SHP77 (cell line): ENCODE data around the gene XPC.
A peak's percentile ranks its signal among the peaks of the same experiment; 100 is the strongest.
"Not testable (repeated sequence)": the region's sequence is repeated elsewhere in the genome, so short reads cannot be mapped to it uniquely, and the experiment has no call there.

ENCODE experiments used
- DNase-seq, 2 experiments: peaks; one replicate each; lab custom pipeline; 2025; lab: John Stamatoyannopoulos, UW

The XPC gene

DNA sequence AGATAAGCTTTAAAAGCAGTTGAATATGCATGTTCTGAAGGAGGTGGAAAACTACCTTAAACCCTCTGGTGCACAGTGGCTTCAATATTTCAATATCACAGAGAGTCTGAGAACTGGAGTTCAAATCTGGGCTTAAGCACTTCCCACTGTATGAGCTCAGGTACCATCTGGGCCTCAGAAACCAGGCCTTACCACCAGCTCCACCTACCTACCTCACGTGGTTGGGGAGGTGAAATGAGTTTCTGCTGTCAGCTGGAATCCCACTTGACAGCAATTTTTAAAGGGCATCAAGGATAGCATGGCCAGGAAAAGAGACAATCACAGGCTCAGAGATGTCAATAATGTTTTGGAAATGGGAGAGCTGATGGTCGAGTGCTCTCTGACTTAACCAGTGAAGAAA is 58.8 kb downstream of the XPC start:
- DNase-seq = no peak

DNA sequence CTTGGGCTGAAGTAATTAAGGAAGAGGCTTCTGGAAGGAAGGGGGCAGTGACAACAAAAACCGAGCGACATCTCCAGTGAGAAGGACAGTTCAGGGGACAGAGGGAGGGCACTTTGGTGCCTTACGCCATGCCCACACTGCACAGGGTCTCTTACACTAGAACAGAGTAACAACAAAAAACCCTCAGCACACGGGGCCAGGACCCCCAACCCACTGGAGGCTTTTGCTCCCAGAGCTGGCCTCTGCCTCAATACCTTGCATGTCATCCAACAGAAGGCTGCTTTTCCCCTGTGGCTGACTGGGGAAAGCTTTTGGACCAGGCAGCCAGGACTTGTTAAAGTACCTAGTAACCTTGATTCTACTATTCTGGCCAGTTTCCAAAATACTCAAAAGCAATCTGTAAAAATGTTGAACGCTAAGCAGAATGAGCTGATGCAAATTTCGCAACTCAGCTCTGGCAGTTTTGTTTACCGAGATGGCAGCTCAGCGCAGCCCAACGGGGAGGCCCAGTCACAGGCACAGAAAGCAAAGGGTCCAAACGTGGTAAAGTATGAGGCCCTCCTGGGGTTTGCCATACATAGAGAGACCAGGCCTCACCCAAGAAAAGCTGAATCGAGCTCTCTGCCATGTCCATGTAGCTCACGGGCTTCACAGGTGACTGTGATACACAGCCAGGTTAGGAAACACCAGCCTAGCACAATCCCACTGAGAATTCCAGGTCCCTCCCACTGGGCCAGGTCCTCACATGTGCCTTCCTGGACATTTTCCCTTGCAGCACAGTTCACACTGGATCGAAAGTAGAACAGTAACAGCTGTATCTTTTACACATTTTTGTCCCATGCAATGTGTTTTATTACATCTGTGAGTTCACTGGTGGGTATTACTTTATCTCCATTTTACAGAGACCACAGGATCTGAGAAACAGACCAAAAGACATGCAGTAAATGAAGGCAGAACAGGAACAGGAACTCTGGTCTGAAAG is 59.7 kb downstream of the XPC start:
- peak in 1 of 2 experiments; percentile 13 for DNase-seq

DNA sequence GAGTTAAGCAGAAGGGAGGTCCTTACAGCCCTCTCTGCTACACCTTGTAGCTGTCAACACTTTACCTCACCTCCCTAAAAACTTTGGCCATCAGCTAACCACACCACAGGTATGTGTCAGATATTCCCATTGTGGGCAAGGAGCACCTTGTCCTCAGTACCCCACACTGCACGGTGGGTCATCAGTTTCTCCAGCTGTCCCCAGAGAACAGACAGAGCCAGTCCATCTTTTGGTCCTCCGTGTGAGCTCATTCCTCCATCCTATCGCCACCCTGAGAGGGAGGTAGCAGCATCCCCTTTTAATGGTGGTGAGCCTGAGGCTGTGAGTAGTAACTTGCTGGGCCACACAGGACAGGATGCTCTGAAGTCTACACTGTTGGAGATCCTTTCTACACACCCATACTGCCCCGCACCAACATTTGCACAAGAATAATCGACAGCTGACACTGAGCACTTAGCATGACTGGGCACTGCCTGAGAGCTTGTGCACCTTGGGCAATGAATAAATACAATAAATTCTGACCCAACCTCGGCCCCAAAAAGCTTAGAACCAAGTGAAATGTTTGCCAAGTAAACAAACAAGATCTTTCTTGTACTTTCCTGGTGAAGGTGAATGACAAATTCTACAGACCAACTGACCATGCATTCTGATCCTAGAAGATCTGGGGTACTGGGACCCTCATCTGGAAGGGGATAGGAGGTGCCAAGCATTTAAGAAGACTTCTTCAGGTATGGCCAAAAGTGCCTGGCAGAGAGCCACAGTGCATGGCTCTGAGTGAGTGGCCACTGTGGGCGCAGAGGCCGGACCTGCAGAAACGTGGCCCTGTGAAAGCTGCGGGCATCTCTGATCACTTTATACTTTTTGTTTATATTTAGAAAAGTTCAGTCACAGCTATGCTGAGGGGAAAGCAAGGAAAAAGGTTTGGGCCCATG is 60.7 kb downstream of the XPC start:
- DNase-seq = no peak

DNA sequence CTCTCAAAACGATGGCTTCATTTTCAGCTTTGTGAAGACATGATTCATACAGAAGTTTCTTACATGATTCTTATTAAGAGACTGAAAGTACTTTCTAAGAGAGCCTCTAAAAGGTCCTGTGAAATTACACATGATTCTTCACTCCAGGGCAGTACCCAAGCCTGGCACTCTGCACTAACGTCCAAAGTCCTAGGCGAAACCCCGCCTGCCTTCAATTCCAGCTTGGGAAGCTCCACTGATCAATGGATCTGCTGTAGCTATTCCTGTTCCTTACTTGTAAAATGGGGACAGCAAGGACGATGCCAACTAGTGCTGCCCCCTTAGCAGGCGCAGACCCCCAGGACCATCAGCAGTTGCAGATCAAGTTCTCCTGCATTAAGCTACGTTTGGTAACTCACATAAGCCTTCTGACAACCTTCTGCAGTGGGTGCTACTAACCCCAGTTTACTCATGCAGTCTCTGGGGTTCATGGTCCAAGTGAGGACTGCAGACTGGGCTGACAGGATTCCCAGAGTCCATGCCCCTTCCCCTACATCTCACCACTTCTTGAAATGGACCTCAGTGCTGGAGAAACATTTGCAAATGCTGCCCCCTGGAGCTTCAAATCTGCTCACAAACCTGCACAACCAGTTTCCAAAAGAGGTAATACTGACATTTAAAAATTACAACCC is 64.3 kb downstream of the XPC start:
- no peak for DNase-seq

DNA sequence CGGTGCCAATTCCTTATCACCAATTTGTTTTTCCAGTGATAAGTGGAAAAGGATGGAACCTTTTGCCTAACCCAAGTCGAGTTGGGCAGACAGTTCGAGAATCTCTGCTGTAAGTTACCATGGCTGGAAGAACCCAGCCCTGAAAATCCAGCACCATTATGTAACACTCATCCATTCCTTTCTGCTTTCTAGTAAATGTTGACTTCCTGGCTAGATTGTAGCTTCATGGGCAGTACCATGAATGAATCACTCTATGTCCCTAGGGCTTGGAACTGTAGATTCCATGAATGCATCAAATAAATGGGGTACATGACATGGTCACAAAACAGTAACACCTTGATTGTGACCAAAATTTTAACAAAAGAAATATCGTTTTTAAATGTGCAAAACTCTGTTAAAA is 67.7 kb downstream of the XPC start:
- DNase-seq = no peak

DNA sequence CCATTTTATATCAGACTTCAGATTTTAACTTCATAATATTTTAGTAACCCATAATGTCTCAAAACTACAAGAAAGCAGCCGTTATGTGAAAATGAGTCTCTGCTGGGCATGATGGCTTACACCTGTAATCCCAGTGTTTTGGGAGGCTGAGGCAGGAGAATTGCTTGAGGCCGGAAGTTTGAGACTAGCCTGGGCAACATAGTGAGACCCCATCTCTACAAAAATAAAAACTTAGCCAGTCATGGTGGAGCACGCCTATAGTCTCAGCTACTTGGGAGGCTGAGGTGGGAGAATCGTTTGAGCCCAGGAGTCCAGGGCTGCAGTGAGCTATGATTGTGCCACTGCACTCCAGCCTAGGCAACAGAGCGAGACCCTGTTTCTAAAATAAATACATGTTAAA is 68.6 kb downstream of the XPC start:
- DNase-seq = not testable (repeated sequence)

DNA sequence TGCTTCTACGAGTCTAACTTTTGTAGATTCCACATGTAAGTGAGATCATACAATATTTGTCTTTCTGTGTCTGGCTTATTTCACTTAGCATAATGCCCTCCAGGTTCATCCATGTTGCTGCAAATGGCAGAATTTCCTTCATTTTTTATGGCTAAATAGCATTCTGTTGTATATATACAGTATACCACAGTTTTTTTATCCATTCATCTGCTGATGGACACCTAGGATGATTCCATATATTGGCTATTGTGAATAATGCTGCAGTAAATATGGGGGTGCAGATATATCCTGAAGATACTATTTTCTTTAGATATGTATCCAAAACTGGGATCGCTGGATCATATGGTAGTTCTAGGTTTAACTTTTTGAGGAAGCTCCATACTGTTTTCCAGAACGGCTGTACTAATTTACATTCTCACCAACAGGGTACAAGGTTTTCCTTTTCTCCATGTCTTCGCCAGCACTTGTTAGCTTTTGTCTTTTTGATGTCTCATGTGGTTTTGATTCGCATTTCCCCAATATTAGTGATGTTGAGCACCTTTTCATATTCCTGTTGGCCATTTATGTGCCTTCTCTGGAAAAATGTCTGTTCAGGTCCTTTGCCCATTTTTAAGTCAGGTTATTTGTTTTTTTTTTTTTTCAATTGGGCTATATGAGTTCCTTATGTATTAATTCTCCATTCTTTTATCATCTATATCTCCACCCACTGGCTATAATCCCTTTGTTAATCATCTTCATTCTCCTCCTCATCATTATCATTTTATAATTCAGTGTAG is 80.6 kb downstream of the XPC start:
- DNase-seq = no peak

DNA sequence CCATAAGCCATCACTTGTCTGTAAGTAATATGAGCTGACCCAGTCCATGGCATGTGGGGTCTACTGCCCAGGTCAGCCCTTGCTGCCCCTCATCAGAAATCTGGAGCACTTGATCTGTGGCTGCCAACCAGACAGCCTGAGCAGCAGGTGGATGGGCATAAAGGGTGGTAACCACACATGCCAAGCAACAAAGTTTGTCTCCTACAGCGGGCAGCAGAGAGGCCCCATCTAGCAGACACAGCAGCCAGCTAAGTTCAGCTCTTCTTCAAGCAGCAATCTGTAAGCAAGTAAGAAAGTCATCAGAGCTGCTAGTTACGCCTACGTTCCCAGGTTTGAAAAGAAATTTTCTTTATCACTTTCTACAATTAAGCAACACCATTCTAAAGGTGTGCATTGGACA is 81.7 kb downstream of the XPC start:
- DNase-seq = no peak
